ENCODE results near the gene PRRG4. TPM values are rescaled to one million over a fixed set of nuclear protein-coding genes. Genes with fewer than 3 reads are reported as not detected.

The PRRG4 gene
- total and polyA plus RNA-seq, 2 of the 13 experiments (the other 11 are each of a cell fraction or from before 2014, with no cell fraction given), result 0.24 to 0.95 TPM

DNA sequence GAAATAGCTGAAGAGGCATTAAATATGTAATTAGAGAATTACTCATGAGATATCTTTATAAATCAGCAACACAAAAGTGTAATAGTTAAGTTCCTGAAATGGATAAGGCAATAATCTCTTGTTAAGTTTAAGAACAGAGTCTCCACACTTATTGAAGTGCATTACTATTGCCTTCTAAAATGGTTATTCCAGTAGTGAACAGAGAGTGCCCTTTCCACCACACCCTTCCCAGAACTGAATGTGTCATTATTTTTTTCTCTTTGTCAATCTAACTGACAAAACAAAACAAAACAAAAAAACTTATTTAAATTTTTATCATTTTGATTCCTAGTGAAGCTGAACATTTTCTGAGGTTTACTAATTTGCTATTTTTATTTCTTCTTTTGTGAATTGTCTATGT lies 9.2 kb upstream of the PRRG4 start (continued):
- TF ChIP-seq ARID3A (IDR thresholded peaks at IDR 0.05; ENCODE audit: low read depth, low read length) (no peak), KLF13 (CRISPR knock-in tag; IDR thresholded peaks at IDR 0.05) (no peak), HNRNPH1 (optimal IDR thresholded peaks at IDR 0.05; ENCODE audit: low read depth, low read length) (no peak), ZNF652 (CRISPR knock-in tag; IDR thresholded peaks at IDR 0.05; ENCODE audit: borderline replicate concordance, low read depth) (no peak)
- TF ChIP-seq, protein P1, sequence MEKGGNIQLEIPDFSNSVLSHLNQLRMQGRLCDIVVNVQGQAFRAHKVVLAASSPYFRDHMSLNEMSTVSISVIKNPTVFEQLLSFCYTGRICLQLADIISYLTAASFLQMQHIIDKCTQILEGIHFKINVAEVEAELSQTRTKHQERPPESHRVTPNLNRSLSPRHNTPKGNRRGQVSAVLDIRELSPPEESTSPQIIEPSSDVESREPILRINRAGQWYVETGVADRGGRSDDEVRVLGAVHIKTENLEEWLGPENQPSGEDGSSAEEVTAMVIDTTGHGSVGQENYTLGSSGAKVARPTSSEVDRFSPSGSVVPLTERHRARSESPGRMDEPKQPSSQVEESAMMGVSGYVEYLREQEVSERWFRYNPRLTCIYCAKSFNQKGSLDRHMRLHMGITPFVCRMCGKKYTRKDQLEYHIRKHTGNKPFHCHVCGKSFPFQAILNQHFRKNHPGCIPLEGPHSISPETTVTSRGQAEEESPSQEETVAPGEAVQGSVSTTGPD (CRISPR knock-in tag; IDR thresholded peaks at IDR 0.05), result no peak

DNA sequence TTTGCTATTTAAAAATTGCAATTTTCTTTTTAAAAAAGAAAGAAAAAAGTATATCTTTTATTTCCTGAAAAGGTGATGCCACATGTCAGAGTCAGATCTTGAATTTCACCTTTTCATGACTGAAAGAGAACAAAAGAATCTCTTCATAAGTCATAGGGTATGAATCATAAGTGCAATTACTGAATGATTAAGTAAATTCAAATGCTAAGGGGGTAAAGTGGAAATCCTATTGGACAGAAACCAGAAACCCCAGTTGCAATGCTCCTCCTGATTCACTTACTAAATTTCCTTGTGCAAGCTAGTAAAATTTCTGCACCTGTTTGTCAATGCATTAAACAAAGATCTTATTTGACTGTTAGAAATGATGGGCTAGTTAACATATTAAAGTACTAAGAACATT lies 8.2 kb upstream of the PRRG4 start:
- H3K27me3 ChIP-seq (ENCODE audit: control insufficient read depth in 1 of 2, insufficient read depth in 2 of 2, low read length in 2 of 2), result 0 out of 5 replicates have a peak, but pooled peaks cover 0 to 2% of the 10 kb centered on the region in 2 experiments
- H3K36me3 ChIP-seq (replicated peaks in 1 of 2; ENCODE audit: control insufficient read depth in 1 of 2, insufficient read depth in 2 of 2, low read length in 2 of 2), result no peaks in the 10 kb centered on the region
- no peaks in the 10 kb centered on the region for H3K9me3 ChIP-seq (ENCODE audit: low read length)
- no peaks in the 10 kb centered on the region for H3K79me2 ChIP-seq (ENCODE audit: insufficient read depth, low read length)
- H4K20me1 ChIP-seq (ENCODE audit: insufficient read depth, low read length), result no peaks in the 10 kb centered on the region
- ATAC-seq (no peak), DNase-seq (ENCODE audit: low spot score) (no peak), FAIRE-seq (no peak)
- no peak overlapping the region for H2AFZ ChIP-seq (ENCODE audit: low read length)
- no peak overlapping the region for H3K4me2 ChIP-seq (ENCODE audit: low read depth, low read length)
- no peak overlapping the region for H3K9ac ChIP-seq (ENCODE audit: insufficient read depth, low read depth, low read length)
- H3K4me1 ChIP-seq (ENCODE audit: insufficient read depth, low read length), result no peaks in the 10 kb centered on the region
- TF ChIP-seq, protein P2, sequence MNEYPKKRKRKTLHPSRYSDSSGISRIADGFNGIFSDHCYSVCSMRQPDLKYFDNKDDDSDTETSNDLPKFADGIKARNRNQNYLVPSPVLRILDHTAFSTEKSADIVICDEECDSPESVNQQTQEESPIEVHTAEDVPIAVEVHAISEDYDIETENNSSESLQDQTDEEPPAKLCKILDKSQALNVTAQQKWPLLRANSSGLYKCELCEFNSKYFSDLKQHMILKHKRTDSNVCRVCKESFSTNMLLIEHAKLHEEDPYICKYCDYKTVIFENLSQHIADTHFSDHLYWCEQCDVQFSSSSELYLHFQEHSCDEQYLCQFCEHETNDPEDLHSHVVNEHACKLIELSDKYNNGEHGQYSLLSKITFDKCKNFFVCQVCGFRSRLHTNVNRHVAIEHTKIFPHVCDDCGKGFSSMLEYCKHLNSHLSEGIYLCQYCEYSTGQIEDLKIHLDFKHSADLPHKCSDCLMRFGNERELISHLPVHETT (CRISPR knock-in tag; conservative IDR thresholded peaks at IDR 0.05), result no peak
- no peak for TF ChIP-seq ARNTL (CRISPR knock-in tag; IDR thresholded peaks at IDR 0.05)
- ChIA-PET POLR2A (no interaction called here), CTCF (ENCODE audit: low intra/inter-chr PET ratio, low total read pairs) (no interaction called here)
- no TSS peak for BruUV-seq (replicated peaks)
- no peak overlapping the region for H3K27ac ChIP-seq (ENCODE audit: extremely low read length, insufficient read depth, low read length)
- intact Hi-C loops (cut with micrococcal nuclease; ENCODE audit: unreplicated experiment) (no loop called here), in situ Hi-C loops (cut with HindIII; ENCODE audit: extremely low pct_ligation_motif_present, low pct_unique_long_range_greater_than_20kb) (no loop called here)
- H3K4me3 ChIP-seq (replicated peaks in 1 of 3; ENCODE audit: insufficient read depth in 1 of 3, low read depth in 2 of 3, low read length in 3 of 3), result no peak overlapping the region
